ENCODE data around the gene HCCS.
"Not testable (repeated sequence)": the region's sequence is repeated elsewhere in the genome, so short reads cannot be mapped to it uniquely, and the experiment has no call there.

Gene HCCS

GRCh38 chrX:11123087-11123486 lies 12.0 kb downstream of the HCCS start:
- not testable (repeated sequence) for DNase-seq (ENCODE audit: low spot score)

DNA sequence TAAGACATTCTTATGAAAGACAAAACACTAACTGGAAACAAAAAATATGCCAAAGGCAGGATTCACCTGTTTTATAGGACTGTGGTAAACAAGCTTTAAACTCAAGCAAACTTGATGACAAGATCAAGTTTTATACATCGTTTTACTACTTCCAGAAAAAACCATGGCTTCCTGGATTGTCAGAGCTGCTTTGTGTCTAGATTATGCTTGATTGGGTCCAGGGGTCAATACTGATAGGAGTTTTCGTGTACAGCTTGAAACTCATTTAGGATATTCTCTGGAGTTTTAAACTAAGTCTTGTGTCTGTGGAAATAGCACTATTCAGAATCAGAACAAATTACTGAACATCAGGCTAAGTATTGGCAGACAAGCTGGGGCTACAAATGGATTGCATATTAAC lies 13.0 kb downstream of the HCCS start:
- DNase-seq (ENCODE audit: low spot score), result no peak

DNA sequence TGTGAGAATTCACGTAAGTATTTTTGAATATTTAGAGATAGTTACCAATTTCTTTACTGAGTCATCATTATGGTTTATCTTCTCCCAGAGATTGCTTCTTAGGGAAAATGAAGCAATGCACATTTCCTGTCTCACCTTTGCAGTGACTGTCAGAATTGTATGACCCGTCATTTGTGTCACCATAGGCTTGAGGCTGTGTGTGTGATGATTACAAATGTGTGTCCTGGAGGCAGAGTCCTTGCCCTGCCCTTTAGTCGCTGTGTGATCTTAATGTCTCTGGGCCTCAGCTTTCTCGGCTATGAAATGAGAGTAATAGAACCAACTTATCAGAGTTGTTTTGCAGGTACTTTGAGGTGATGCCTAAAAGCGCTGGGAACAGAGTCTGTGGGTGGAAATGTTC lies 13.9 kb downstream of the HCCS start:
- DNase-seq (ENCODE audit: low spot score), result no peak

DNA sequence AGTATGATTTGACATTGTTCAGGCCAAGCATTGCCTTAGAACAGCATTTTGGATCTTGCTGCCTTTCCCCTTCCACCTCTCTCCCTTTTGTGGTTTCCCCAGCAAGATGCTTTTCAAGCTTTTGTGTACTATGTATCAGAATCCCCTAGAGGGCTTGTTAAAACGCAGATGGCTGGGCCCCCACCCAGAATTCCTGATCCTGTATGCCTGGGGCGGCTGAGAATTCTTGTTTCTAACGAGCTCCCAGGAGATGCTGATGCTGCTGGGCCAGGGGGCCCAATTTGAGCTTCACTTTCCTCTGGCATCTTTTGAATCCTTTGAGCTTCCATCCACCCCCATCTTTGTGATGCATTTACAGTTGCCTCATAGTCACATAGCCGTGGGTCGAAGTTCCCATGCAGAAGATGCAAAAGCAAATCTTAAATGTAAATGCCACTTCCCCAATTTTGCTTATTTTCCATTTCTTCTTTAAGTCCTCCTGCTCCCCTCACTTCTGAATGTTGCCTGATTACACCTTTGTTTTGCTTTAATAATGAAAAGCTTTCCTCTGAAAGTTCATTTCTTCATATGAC lies 18.5 kb downstream of the HCCS start:
- DNase-seq (ENCODE audit: low spot score), result no peak

GRCh38 chrX:11130136-11130535 lies 19.0 kb downstream of the HCCS start:
- no peak for DNase-seq (ENCODE audit: low spot score)

DNA sequence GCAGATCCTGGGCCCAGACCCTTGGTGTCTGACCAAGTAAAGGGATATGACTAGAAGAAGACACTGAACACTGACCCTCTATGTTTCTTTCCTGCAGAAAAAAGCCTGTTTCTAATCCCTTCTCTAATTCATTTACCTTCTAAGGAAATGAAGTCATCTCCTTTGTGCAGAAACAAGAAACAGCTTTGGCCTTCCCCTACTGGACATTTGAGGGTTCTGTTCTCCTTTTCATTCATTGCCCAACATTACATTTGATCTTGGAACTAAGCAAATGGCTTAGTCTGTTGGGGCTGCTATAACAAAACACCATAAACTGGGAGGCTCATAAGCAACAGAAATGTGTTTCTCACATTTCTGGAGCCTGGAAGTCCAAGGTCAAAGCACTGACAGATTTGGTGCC lies 20.0 kb downstream of the HCCS start:
- DNase-seq (ENCODE audit: low spot score), result no peak

DNA sequence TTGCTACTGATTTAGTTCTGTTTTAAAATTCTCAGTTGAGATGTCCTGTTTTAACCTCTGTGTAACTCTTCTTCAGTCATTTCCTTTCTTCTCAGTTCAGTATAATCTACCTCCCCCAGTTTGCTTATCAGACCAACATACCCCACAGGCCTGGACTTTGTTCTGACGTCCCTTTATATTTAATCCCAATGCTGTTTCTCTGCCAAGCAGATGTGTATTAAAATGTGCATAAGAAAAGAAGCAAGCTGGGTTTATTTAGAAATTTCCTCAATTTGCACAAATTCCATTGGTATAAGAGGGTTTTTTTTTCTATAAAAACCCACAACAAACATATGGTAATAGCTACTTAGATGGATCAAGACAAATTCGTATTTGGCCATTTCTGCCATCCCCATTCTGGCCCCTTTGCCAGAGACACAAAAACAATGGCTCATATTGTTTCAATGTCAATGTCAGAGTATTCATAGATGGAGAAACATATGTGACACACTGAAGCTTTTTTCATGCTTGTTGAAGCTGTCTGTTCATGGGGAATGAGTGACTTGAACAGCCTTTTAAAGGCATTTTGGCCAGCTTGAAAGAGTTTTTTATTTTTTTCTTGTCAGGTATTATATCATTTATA lies 24.5 kb downstream of the HCCS start:
- no peak for DNase-seq (ENCODE audit: low spot score)

- no peak for DNase-seq (ENCODE audit: low spot score)
Observed at GRCh38 chrX:11137543-11138139, 26.5 kb downstream of the HCCS start.

GRCh38 chrX:11138498-11139390 lies 27.6 kb downstream of the HCCS start:
- no peak for DNase-seq (ENCODE audit: low spot score)

GRCh38 chrX:11143931-11144678 lies 33.0 kb downstream of the HCCS start:
- DNase-seq (ENCODE audit: low spot score), result peak; percentile 85

- DNase-seq (ENCODE audit: low spot score), result no peak
Observed at GRCh38 chrX:11146411-11146810, 35.3 kb downstream of the HCCS start.

DNA sequence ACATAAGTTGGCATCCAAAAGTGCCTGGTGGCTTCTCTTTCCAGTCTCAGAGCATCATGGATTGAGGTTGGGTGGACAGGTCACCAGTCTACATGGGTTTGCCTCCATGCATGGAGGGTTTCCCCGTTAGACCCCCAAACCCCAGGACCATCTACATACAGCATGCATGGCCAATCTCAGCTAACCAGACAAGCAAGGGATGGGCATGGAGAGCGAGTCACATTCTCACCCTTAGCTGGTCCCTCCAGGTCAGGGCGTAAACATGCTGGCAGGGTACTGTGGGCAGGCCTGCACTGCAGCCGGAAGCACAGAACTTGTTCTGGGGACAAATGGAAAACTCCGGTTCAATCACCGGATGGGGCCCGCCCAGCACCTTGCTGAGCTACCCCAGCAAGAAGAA lies 37.3 kb downstream of the HCCS start:
- no peak for DNase-seq (ENCODE audit: low spot score)

DNA sequence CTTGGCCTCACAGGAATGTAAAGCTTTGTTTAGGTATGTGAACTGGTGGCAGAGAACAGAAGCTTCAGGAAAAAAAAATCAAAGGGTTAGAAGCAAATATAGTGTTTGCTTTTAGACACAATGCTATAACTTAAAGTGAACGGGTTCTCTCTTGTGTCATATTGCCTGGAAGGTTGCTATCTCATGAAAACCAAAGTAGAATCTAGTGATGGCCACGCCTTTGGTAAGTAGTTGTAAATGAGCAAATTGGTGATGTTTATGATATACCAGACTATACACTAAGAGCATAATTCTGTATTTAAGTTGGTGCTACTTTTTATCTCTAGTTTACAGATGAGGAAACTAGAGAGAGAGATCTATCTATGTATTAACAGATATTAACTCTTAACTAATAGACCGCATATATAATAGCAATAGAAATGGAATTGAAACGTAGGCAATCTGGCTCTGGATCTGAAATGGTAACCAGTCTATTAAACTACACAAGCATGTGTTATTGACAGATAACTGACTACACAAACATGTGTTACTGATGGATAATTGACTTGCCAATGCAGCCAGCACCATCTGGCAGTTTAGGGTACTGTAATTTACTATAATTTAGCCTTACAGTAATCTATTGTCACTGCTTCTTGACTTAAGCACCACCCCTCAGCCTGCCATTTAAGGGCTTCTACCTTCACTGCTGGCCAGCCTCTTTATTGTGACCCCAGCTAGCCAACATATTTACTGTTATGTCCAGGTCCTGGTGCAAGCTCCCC lies 40.8 kb downstream of the HCCS start:
- DNase-seq (ENCODE audit: low spot score), result no peak

GRCh38 chrX:11159149-11159548 lies 48.0 kb downstream of the HCCS start:
- no peak for DNase-seq (ENCODE audit: low spot score)

- no peak for DNase-seq (ENCODE audit: low spot score)
Observed at GRCh38 chrX:11164433-11164832, 53.3 kb downstream of the HCCS start.

- no peak for DNase-seq (ENCODE audit: low spot score)
Observed at GRCh38 chrX:11171956-11172355, 60.8 kb downstream of the HCCS start.

DNA sequence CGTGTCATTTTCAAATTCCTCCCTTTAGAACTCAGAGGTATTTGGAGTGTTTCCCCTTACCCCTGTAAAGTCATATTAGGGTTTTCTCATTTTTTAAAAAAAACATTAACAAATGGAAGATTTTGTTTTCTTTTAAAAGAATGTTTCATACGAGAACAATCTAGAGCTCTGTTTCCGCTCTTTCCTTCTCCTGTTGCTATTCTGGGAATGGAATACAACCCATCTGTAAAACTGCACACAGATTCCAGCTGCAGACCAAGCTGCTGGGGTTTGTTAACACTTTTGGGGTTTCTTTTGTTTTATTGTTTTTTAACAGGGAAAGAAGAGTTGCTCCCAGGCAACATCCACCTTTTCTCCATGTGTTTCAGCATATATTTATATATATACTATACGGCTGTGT lies 61.3 kb downstream of the HCCS start:
- DNase-seq (ENCODE audit: low spot score), result no peak

Data from Ammon's horn (tissue), 1 donor.